NCI-H1436 (cell line): ENCODE measurements around the gene LRRC30.

ENCODE experiments used
- DNase-seq: peaks from one replicate; lab custom pipeline; 2025; lab: John Stamatoyannopoulos, UW

LRRC30 gene

DNA sequence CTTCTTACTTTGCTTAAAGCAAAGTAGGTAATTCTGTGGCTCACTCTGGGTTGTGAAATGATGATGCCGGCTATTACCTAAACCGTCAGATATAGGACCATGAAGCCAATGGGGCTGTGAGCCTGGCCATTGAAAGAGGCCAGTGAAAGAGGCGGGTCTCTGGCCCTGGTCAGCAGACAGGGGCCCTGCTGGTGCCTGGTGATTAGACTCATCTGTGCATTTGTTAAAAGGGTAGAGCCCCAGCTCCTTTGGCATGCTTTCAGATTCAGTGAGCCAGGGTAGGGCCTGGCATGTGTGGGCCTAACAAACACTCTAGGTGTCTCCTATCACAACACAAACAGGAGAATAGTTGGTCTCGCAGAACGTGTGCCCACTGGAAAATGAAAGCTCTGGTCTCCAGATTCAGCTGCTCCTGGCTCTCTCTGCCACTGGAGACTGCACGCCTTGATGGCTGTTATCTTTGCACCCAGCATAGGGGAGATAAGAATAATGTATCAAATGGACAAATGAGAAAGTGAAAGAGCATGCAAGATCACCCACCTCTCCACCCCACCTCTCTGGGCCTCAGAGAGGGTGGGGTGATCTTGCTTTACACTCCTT lies 6.9 kb downstream of the LRRC30 start:
- no peak for DNase-seq

DNA sequence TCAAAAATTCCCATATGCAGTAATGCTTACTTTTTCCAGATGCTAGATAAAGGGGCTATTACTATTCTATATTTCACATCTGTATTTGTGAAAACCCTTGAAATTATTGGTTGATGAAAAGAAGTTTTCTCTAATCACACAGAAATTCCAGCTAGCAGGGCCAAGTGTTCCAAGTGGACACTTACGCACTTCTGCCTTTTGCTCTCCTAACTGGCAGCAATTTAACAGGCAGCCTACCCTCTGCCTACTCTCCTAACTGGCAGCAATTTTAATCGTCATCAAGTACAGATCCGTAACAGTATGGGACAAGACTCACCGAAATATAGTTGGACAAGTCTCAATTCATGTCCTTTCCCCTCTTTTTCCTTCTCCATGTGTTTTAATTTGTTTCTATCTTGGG lies 12.0 kb downstream of the LRRC30 start:
- DNase-seq, result no peak

DNA sequence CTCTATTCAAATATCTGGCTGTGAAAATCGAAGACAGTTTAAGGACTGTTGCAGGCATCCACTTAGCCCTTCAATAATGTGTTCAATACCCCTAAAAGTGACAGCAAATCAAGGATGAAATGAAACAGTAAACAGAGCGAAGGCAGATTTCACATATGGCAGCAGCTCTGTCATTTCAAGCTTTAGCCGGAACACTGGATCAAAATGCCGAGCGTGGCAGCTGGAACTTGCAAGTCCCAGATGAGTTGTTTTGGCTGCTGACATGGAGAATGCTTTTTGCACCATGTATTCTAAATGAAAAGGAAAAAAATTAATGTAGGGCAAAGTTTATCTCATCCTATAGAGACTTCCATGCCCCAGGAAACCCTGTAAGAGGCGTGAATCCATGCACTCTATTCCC lies 18.0 kb downstream of the LRRC30 start:
- DNase-seq, result no peak

DNA sequence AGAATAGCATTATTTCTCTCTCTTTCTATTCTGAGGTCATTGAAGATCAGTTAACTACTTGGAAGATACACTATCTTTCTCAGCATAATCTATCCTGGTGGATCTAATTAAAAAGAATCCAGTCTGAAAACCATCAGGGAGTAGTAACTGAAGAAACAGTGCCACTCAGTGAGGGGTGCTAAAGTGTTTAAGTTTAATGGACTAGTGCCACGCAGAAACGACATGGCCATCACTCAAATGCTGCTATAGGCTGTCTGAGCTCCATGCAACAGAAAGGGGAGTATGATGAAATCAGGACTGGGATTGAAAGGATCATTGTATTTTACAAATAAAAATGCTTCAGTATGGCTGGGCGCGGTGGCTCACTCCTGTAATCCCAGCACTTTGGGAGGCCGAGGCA lies 23.3 kb downstream of the LRRC30 start:
- no peak for DNase-seq

DNA sequence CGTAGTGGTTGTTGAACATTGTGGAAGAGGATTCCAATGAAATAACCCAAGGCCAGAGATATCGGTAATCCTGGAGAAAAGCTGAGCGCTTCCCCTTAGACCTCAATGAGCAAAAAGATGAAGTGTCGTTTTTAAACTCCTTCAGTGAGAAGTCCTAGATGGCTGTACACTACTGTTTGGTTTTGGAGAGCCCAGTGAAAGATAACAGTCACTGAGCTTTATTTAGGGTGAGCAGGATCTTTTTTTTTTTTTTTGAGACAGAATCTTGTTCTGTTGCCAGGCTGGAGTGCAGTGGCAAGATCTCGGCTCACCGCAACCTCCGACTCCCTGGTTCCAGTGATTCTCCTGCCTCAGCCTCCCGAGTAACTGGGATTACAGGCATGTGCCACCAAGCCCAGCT lies 24.2 kb downstream of the LRRC30 start:
- no peak for DNase-seq

DNA sequence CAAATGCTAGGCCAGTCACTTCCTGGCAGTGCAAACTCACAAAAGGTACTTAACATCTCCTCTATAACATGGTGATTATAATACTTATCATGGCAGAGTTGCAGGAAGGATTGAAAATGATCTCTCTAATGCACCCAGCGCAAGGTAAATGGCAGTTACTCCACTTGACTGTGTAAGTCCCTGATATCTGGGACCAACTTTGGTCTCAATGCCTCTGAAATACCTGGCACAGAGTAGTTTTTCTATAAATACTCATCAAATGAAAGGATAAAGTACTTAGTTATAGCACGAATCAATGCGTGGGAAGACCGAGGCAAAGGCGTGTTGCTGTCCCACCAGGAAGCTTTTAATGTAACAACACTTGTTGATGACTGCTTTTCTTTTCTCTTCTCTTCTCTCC lies 24.8 kb downstream of the LRRC30 start:
- no peak for DNase-seq

DNA sequence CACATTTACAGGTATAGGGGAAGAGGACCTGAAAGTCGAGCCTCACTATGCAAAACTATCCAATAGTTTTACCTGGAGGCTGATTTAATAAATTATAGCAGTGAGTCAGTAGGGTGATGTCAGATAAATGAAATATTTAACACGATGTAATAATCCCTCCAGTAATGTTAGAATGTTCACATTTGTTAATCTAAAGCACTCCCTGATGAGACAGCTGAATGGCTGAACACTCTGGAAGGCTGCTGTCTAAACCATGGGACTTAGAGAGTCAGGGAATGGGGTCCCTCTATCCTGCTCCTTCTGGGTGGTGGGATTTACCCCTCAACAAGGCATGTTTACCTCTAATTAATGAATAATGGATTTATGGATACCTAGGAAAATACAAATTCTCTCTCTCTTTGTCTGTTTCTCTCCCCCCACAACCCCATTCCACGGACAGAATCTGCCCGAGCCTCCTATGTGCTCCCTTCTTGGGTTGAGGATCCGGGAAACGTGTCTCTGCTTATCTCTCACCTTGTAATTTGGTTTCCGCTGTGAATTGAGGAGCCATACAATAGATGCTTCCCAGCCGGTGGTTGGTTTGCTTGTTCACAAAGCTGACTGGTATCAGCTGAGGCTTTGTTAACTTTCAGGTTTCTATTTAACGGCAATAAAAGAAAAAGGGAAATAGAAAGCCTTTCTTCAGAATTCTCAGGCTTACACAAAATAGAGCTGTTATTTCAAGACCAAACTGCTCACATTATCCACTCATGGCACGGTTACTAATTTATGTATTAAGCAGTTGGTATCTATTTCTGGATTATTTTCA lies 25.9 kb downstream of the LRRC30 start:
- no peak for DNase-seq

DNA sequence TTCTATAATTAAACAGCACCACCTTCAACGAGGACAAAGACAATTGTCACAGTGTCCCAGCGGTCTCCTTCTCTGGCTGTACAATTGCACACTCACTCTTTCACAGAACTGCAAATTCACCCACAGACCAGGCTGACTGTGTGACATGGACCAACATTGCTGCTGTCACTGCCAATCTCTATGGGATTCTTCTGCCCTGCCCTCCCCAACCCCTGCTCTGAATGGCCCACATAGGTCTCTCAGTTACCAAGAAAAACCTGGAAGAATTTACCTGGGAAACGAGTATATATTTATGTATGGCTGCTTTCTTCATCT lies 26.5 kb downstream of the LRRC30 start:
- DNase-seq, result no peak

DNA sequence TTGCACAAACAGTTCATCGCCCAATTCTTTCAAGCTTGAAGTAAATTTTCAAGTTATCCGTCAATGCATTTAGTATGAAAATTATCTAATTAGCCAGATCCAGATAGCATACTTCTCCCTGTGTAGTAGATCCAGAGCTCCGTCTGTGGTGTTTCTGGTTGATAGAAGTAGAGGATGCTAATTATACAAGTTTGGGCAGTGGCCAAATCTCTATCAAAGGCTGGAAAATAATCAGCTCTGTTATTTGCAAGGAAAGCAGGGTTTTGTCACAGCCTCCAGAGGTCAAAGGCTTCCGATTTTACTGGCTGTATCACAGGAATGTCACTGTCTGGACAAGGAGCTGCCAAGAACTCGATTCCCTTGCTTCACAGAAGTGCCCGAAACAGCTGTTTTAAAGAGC lies 28.6 kb downstream of the LRRC30 start:
- no peak for DNase-seq

DNA sequence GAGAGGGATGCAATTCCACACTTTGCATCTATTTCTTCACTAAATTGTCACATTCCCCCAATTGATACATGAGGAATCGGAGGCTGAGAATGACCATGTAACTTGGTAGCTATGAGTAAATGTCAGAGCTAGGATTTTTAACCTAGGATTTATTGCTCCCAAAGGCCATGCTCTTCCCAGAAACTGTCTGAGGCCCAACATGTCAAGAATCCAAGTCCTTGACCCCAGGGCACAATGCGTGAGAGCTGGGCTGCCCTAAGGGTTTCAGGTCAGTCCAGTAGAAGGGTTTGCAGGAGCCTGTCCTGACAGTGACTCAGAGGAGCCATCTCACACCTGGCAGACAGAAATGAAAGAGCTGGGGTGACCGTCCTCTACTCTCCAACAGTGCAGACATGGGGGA lies 30.3 kb downstream of the LRRC30 start:
- no peak for DNase-seq

DNA sequence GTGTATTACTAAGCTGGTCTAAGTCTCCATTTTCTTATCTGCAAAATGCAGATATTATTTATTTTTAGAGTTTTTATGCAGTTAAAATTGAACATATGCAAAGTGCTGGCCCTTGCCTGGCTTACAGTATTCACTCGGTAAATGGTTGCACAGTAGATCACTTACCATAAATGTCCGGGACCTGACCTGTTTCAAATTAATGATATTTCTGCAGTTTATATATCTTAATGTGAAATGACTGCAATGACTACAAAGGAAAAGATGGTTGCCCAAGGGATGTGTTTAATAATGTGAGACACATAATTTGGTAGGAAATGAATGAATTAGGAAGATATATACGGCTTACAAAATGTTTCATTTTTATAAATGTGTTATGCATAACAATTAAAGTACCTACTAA lies 37.1 kb downstream of the LRRC30 start:
- no peak for DNase-seq

DNA sequence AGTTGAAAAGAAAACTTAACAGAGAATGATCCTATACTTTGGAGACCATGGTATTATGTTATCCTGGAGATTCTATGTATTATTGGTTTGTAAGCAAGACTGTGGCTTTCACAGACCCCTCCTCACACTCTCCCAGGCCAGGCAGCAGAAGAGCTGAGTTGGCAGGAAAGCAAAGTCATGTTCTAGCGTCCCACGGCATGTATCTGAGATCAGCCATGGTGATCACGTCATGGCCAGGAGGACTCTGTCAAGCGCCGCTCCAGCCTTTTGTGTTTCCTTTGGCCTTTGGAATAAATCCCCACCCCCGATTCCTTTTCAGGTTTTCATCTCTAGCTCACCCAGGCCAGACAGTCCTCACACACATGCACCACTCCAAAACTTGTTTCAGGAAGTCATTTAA lies 39.1 kb downstream of the LRRC30 start:
- DNase-seq, result no peak

DNA sequence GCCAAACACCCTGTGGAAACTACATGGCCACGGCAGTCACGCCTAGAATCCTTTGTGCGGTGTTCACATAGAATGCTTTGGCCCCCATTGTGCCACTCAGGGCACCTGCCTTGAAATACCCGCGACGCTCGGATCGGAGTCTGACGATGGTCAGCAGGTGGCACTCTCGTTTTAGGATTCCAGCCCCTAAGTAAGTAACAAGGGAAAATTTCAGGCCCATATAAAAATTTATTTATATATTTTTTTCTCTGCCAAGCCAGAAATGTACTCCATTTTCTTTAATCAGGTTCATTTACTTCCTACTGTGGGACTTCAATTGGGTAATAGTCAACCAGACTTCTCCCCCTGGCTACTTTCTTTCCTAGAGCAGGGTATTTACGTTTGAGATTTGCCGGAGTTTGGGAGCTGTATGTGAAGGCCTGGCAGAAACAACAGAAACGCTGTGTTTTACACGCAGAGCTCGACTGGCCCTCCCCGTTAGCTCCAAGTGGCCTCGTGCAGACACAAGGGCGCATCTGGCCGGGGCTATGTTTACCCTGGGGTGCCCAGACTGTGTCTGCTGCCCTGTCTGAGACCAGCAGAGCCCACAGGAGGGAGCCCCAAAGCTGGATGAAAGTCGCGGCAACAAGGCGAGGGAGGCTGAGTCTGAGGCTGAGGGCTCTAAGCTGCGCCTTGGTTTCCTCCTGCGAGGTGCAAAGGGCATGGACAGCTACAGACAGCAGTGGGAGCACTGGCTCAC lies 41.6 kb downstream of the LRRC30 start:
- no peak for DNase-seq

DNA sequence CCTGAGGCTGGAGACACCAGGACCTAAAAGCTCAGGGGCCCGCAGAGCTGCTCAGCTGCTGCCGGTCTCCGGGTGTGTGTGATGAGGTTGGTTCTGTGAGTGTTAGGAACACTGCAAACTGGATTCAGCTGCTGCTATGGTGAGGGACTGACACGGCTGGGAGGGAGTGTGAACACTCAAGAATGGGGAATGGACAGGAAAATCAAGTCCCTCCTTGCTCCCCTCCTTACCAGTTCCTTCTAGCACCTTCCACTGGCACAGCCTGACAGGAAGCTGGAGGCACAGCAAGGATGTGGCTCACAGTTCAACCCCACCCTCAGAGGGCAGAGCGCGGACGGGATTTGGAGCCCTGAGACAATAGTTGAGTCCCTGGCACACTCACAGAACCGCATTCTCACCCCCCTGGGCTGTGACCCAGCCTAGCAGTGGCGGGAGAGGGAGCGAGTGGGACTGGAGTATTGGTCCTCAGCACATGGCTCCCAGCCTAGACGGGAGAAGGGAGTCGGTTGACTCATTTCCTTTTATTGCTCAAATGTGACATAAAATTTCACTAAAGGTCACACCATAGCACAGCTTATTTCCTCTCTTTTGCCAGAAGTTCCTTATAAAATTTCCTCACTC lies 42.5 kb downstream of the LRRC30 start:
- DNase-seq, result no peak

DNA sequence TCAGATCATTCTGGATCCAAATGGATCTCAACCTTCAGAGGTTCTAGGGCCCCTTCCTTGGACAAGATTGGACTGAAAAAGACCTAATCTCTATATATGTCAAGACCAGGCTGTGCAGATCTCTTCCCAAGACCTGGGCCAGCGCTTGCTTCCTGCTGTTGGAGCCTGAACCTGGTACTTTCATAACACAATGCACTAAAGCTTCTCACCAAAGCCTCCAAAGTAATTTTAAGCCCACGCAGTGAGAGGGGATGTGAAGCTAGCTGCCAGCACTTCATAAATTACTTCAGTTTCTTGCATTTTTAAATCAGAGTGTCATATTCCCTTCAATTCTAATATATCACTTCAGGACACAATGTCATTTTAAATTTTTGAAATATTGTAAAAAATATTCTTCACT lies 50.7 kb downstream of the LRRC30 start:
- DNase-seq, result no peak
